ENCODE measurements around the gene IFIT2.
"Not testable (repeated sequence)": the region's sequence is repeated elsewhere in the genome, so short reads cannot be mapped to it uniquely, and the experiment has no call there.

The IFIT2 gene

DNA sequence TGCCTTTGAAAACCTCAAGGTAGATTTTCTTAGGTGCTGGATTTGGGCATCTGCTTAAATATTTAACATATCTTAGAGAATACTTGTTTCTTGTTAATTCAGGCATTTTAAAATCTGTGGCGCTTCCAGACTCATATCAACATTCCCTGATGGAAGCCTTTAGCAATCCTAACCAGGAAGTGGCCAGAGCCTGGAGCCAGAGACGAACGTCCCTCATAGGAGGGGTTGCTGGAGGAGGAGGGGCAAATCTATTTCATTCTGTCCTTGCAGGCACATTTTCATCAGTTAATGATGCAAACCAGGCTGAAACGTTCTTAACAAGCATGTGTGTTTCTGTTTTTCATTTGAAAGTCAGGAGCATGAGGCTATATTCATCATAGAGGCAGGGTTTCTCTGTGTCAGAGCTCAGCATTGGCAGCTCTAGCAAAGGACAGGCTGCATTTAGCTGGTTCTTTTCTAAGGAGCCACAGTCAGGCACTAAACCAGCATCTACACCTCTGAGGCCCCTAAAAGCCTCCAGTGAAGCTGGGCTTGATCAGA is 17.8 kb upstream of the IFIT2 start:
- H3K27ac ChIP-seq (ENCODE audit: low read length), result no peak overlapping the region

DNA sequence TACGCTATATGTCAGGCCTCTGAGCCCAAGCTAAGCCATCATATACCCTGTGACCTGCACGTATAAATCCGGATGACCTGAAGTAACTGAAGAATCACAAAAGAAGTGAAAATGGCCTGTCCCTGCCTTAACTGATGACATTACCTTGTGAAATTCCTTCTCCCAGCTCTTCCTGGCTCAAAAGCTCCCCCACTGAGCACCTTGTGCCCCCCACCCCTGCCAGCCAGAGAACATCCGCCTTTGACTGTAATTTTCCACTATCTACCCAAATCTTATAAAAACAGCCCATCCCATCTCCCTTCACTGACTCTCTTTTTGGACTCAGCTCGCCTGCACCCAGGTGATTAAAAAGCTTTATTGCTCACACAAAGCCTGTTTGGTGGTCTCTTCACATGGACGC is 17.1 kb upstream of the IFIT2 start:
- H3K27ac ChIP-seq (ENCODE audit: low read length); H3K36me3 ChIP-seq (replicated peaks; ENCODE audit: low read depth, low read length); H3K9me3 ChIP-seq (ENCODE audit: insufficient read depth, low read length); H3K4me3 ChIP-seq (ENCODE audit: low read length); H3K27me3 ChIP-seq (ENCODE audit: low read depth, low read length); H3K79me2 ChIP-seq (ENCODE audit: low read length); H4K20me1 ChIP-seq (ENCODE audit: insufficient read depth, low read length); H3K4me1 ChIP-seq (ENCODE audit: low read length); H3K4me2 ChIP-seq (ENCODE audit: low read length); H3K9ac ChIP-seq (ENCODE audit: low read length); H2AFZ ChIP-seq (ENCODE audit: low read depth, low read length): not testable (repeated sequence)

More for the DNA sequence above, 17.8 kb upstream of the IFIT2 start:
- Histone ChIP-seq H3K36me3 (replicated peaks; ENCODE audit: low read depth, low read length) (no peaks in the 10 kb centered on the region), H3K9me3 (ENCODE audit: insufficient read depth, low read length) (no peaks in the 10 kb centered on the region), H4K20me1 (ENCODE audit: insufficient read depth, low read length) (no peaks in the 10 kb centered on the region), H3K27me3 (ENCODE audit: low read depth, low read length) (no peaks in the 10 kb centered on the region), H3K4me3 (ENCODE audit: low read length) (no peak overlapping the region), H3K4me1 (ENCODE audit: low read length) (no peaks in the 10 kb centered on the region), H3K9ac (ENCODE audit: low read length) (no peak overlapping the region), H2AFZ (ENCODE audit: low read depth, low read length) (no peak overlapping the region), H3K4me2 (ENCODE audit: low read length) (no peak overlapping the region), H3K79me2 (ENCODE audit: low read length) (no peaks in the 10 kb centered on the region)
- TF ChIP-seq EZH2phosphoT487 (IDR thresholded peaks at IDR 0.05; ENCODE audit: low read depth), result no peak
- TF ChIP-seq, protein P1, sequence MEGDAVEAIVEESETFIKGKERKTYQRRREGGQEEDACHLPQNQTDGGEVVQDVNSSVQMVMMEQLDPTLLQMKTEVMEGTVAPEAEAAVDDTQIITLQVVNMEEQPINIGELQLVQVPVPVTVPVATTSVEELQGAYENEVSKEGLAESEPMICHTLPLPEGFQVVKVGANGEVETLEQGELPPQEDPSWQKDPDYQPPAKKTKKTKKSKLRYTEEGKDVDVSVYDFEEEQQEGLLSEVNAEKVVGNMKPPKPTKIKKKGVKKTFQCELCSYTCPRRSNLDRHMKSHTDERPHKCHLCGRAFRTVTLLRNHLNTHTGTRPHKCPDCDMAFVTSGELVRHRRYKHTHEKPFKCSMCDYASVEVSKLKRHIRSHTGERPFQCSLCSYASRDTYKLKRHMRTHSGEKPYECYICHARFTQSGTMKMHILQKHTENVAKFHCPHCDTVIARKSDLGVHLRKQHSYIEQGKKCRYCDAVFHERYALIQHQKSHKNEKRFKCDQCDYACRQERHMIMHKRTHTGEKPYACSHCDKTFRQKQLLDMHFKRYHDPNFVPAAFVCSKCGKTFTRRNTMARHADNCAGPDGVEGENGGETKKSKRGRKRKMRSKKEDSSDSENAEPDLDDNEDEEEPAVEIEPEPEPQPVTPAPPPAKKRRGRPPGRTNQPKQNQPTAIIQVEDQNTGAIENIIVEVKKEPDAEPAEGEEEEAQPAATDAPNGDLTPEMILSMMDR (IDR thresholded peaks at IDR 0.05; ENCODE audit: low read depth, low read length), result no peak

DNA sequence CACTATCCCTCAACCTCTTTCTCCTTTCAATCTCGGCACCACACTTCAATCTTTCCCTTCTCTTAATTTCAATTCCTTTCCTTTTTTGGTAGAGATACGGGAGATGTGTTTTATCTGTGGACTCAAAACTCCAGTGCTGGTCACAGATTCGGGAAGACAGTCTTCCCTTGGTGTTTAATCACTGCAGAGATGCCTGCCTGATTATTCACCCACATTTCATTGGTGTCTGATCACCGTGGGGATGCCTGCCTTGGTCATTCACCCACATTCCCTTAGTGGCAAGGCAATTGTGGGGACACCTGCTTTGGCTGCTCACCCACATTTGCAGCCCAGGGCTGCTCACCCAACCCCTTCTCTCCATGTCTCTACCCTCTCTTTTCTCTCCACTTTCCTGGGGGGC is 16.5 kb upstream of the IFIT2 start:
- H3K4me3 ChIP-seq (ENCODE audit: low read length); H3K9ac ChIP-seq (ENCODE audit: low read length); H3K4me2 ChIP-seq (ENCODE audit: low read length): not testable (repeated sequence)

DNA sequence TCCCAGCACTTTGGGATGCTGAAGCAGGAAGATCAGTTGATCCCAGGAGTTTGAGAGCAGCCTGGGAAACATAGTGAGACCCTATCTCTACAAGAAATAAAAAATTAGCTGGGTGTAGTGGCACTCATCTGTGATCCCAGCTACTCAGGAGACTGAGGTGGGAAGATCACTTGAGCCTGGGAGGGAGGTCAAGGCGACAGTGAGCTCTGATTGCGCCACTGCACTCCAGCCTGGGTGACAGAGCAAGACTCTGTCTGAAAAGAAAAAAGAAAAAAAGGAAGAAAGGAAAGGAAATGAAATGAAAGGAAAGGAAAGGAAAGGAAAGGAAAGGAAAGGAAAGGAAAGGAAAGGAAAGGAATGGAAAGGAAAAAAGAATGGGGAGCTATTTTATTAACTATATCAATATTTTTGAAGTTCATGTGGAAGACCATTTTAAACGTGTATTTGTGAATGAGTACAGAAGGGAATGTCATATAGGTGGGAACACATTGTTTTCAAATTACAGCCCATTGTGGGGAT is 7.1 kb upstream of the IFIT2 start:
- no peaks in the 10 kb centered on the region for H3K79me2 ChIP-seq (ENCODE audit: low read length)
- no peaks in the 10 kb centered on the region for H4K20me1 ChIP-seq (ENCODE audit: insufficient read depth, low read length)
- H3K9ac ChIP-seq (ENCODE audit: low read length), result no peak overlapping the region
- no peaks in the 10 kb centered on the region for H3K27me3 ChIP-seq (ENCODE audit: low read depth, low read length)
- peaks cover 16% of the 10 kb centered on the region for H3K4me1 ChIP-seq (ENCODE audit: low read length)
- H3K27ac ChIP-seq (ENCODE audit: low read length), result no peak overlapping the region
- no peaks in the 10 kb centered on the region for H3K9me3 ChIP-seq (ENCODE audit: insufficient read depth, low read length)
- TF ChIP-seq, protein P1 (IDR thresholded peaks at IDR 0.05; ENCODE audit: low read depth, low read length), result no peak
- no peak for TF ChIP-seq EZH2phosphoT487 (IDR thresholded peaks at IDR 0.05; ENCODE audit: low read depth)
- H3K4me3 ChIP-seq (ENCODE audit: low read length), result no peak overlapping the region
- H3K4me2 ChIP-seq (ENCODE audit: low read length), result no peak overlapping the region
- no peak overlapping the region for H2AFZ ChIP-seq (ENCODE audit: low read depth, low read length)
- no peaks in the 10 kb centered on the region for H3K36me3 ChIP-seq (replicated peaks; ENCODE audit: low read depth, low read length)

More for the DNA sequence above, 16.5 kb upstream of the IFIT2 start:
- H2AFZ ChIP-seq (ENCODE audit: low read depth, low read length); H4K20me1 ChIP-seq (ENCODE audit: insufficient read depth, low read length); H3K4me1 ChIP-seq (ENCODE audit: low read length); H3K27me3 ChIP-seq (ENCODE audit: low read depth, low read length); H3K36me3 ChIP-seq (replicated peaks; ENCODE audit: low read depth, low read length); H3K79me2 ChIP-seq (ENCODE audit: low read length); H3K27ac ChIP-seq (ENCODE audit: low read length); H3K9me3 ChIP-seq (ENCODE audit: insufficient read depth, low read length): not testable (repeated sequence)

DNA sequence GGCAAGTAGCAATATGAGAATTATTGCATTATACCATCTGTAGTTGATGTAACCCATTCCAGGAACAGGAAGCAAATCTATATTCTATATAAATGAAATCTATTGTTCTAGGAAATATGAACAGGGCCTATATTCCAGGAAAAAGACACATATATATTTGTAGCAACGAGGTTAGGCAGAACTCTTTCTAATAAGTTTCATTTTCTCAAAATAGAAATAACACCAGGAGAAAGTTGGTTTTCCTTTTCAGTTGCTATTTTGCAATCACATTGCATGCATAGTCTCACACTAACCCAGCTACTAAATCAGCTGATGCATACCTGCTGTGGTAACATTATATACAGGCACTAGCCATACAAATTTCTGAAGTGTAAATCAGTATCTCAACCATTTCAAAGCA is 6.2 kb upstream of the IFIT2 start:
- Histone ChIP-seq H3K27ac (ENCODE audit: low read length) (no peak overlapping the region), H3K9ac (ENCODE audit: low read length) (no peak overlapping the region), H3K79me2 (ENCODE audit: low read length) (no peaks in the 10 kb centered on the region), H4K20me1 (ENCODE audit: insufficient read depth, low read length) (no peaks in the 10 kb centered on the region), H3K4me3 (ENCODE audit: low read length) (no peak overlapping the region), H2AFZ (ENCODE audit: low read depth, low read length) (no peak overlapping the region), H3K27me3 (ENCODE audit: low read depth, low read length) (no peaks in the 10 kb centered on the region), H3K9me3 (ENCODE audit: insufficient read depth, low read length) (no peaks in the 10 kb centered on the region), H3K4me1 (ENCODE audit: low read length) (peaks cover 16% of the 10 kb centered on the region), H3K36me3 (replicated peaks; ENCODE audit: low read depth, low read length) (no peaks in the 10 kb centered on the region), H3K4me2 (ENCODE audit: low read length) (no peak overlapping the region; the same call in 1 of the 2 replicates)
- TF ChIP-seq, protein P1 (IDR thresholded peaks at IDR 0.05; ENCODE audit: low read depth, low read length), result no peak
- TF ChIP-seq EZH2phosphoT487 (IDR thresholded peaks at IDR 0.05; ENCODE audit: low read depth), result no peak

Measured in OCI-LY3 (cell line).